Panc1 (cell line): ENCODE data around the gene PPP1R3D. TPM values are rescaled to one million over a fixed set of nuclear protein-coding genes. Genes with fewer than 3 reads are reported as not detected.

ENCODE experiments used
- ATAC-seq: fragments of 200-7000 bp; cut with Tn5 transposase; 2 replicates; pipeline ENCODE4 v1.9.1; 2020; ENCODE audit warnings: mild to moderate bottlenecking, moderate library complexity
- BruUV-seq: library from RNA; stranded (reverse); fragments of 400-500 nt; replicated peaks from 2 replicates; lab custom pipeline; 2021; lab: Mats Ljungman, UMichigan
- CTCF ChIA-PET: fragments of 300-600 bp; sonication (Branson Sonifier 250); formaldehyde crosslinking; loops from one replicate; lab custom pipeline; 2022; ENCODE audit warnings: antibody characterized with exemption; lab: Charles Lee
- POLR2A ChIA-PET: fragments of 300-600 bp; sonication (Branson Sonifier 250); formaldehyde crosslinking; loops from one replicate; lab custom pipeline; 2022; ENCODE audit warnings: antibody characterized with exemption; lab: Charles Lee
- DNase-seq: peaks from one replicate; pipeline ENCODE4 v3.0.0-alpha.2; 2010; ENCODE audit warnings: low read depth, low spot score
- H3K27ac ChIP-seq: 2 replicates; pipeline ENCODE4 v1.5.1; 2011; ENCODE audit warnings: mild to moderate bottlenecking, low read length, inconsistent platforms
- H3K27me3 ChIP-seq: fragments of 200-500 bp; sonication (Bioruptor generic); 2 replicates; pipeline ENCODE4 v1.6.0; 2014; ENCODE audit warnings: low read length, inconsistent platforms; ENCODE audit not compliant: control insufficient read depth, insufficient read depth
- H3K36me3 ChIP-seq: fragments of 200-500 bp; sonication (Bioruptor generic); 2 replicates; pipeline ENCODE4 v1.5.1; 2014; ENCODE audit warnings: inconsistent platforms, mild to moderate bottlenecking, low read length, moderate library complexity; ENCODE audit not compliant: control insufficient read depth, insufficient read depth
- H3K4me1 ChIP-seq: 2 replicates; pipeline ENCODE4 v1.5.1; 2011; ENCODE audit warnings: inconsistent platforms, mild to moderate bottlenecking, low read length, moderate library complexity; ENCODE audit not compliant: control insufficient read depth, insufficient read depth
- H3K4me3 ChIP-seq, 2 experiments: 2 replicates each; pipeline ENCODE4 v1.5.1; 2011 to 2012; ENCODE audit warnings: low read depth in 2 of 2, low read length in 2 of 2, mild to moderate bottlenecking in 2 of 2, inconsistent platforms in 1 of 2, moderate library complexity in 1 of 2
- H3K9me3 ChIP-seq: fragments of 200-500 bp; sonication (Bioruptor generic); 2 replicates; pipeline ENCODE4 v1.5.1; 2014; ENCODE audit warnings: low read depth, mild to moderate bottlenecking, inconsistent platforms, low read length, moderate library complexity; ENCODE audit not compliant: control insufficient read depth, insufficient read depth
- CTCF ChIP-seq: fragments of 450-650 bp; IDR thresholded peaks from 2 replicates; pipeline ENCODE4 v1.5.1; 2017; ENCODE audit warnings: mild to moderate bottlenecking
- POLR2AphosphoS5 ChIP-seq: IDR thresholded peaks from 2 replicates; pipeline ENCODE4 v1.6.1; 2012; ENCODE audit warnings: mild to moderate bottlenecking, low read depth, low read length, moderate library complexity
- REST ChIP-seq, 2 experiments: IDR thresholded peaks; 2 replicates each; pipeline ENCODE4 v1.6.1; 2011 to 2012; ENCODE audit warnings: low read depth in 2 of 2, control low read depth in 1 of 2, low read length in 1 of 2, mild to moderate bottlenecking in 1 of 2, moderate library complexity in 1 of 2; ENCODE audit not compliant: insufficient read depth in 1 of 2
- SIN3A ChIP-seq: IDR thresholded peaks from 2 replicates; pipeline ENCODE4 v1.6.1; 2012; ENCODE audit warnings: low read depth, mild to moderate bottlenecking, low read length, moderate library complexity, borderline replicate concordance; ENCODE audit not compliant: insufficient read depth
- TCF7L2 ChIP-seq: IDR thresholded peaks from 2 replicates; pipeline ENCODE4 v1.6.1; 2011; ENCODE audit warnings: mild to moderate bottlenecking, low read depth, low read length, inconsistent platforms
- in situ Hi-C: cut with HindIII; loops from 2 replicates; pipeline ENCODE4 v1.10.0; 2016; ENCODE audit warnings: low sequenced_read_pairs, low pct_unique_long_range_greater_than_20kb
- intact Hi-C: fragments of 100-400 bp; cut with micrococcal nuclease; formaldehyde crosslinking; loops from one replicate; pipeline ENCODE4 v1.10.0; 2022; ENCODE audit not compliant: unreplicated experiment
- total RNA-seq: library from RNA; stranded (reverse); gene quantifications from one replicate; pipeline ENCODE4 v1.2.1, GENCODE V29; 2021; ENCODE audit not compliant: unreplicated experiment

PPP1R3D gene
- total RNA-seq, 1 experiment from 2014 or later: 7.9 TPM

- DNase-seq (no peak), ATAC-seq (no peak)
- no TSS peak for BruUV-seq
- CTCF ChIA-PET: no interaction called here
- Histone ChIP-seq H3K4me1 (peaks cover 6% of the 10 kb centered on the region; the same call in 1 of the 2 replicates), H3K9me3 (no peaks in the 10 kb centered on the region), H3K36me3 (peaks cover 26% of the 10 kb centered on the region), H3K4me3 (no peak overlapping the region), H3K27me3 (no peaks in the 10 kb centered on the region), H3K27ac (no peak overlapping the region)
- in situ Hi-C loops: no loop called here
- intact Hi-C loops: no loop called here
- POLR2A ChIA-PET: no interaction called here
- no peak for TF ChIP-seq SIN3A
- TF ChIP-seq POLR2AphosphoS5: no peak
- TF ChIP-seq CTCF: no peak
- TF ChIP-seq TCF7L2: no peak
- no peak for TF ChIP-seq REST (IDR thresholded peaks at IDR 0.05; ENCODE audit: insufficient read depth in 1 of 2, low read depth in 2 of 2, low read length in 1 of 2)
Measured at GRCh38 chr20:59945731-59946130, 5.6 kb upstream of the PPP1R3D start.

DNA sequence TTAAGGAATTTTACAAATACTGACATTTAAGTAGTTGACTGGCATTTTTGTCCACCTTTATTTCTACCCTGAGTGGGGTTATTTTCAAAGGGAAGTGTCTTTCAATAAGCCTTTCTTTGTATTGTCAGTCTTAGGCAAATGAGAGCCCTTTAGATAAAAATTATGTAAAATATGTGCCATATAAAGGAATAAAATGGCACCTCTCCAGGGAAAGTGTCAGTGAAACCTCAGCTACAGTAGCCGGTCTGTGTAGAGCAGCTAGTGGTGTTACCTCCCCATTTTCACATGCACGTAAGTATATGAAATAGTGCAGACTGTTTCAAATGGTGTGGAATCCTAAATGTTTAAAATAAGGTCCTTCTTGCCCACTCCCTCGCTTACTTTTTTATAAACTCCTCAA lies 5.1 kb upstream of the PPP1R3D start:
- in situ Hi-C loops (no loop called here), intact Hi-C loops (no loop called here)
- POLR2A ChIA-PET: no interaction called here
- TF ChIP-seq CTCF (no peak), TCF7L2 (no peak), REST (IDR thresholded peaks at IDR 0.05; ENCODE audit: insufficient read depth in 1 of 2, low read depth in 2 of 2, low read length in 1 of 2) (no peak), SIN3A (no peak), POLR2AphosphoS5 (no peak)
- H3K27ac ChIP-seq: no peak overlapping the region
- no TSS peak for BruUV-seq
- no peaks in the 10 kb centered on the region for H3K9me3 ChIP-seq
- H3K4me1 ChIP-seq: peaks cover 6% of the 10 kb centered on the region; the same call in 1 of the 2 replicates
- DNase-seq (no peak), ATAC-seq (no peak)
- CTCF ChIA-PET: no interaction called here
- H3K36me3 ChIP-seq: peaks cover 26% of the 10 kb centered on the region
- no peaks in the 10 kb centered on the region for H3K27me3 ChIP-seq
- no peak overlapping the region for H3K4me3 ChIP-seq
